ENCODE data around the gene CCDC182. TPM values are rescaled to one million over a fixed set of nuclear protein-coding genes. Genes with fewer than 3 reads are reported as not detected.

Gene CCDC182
- total and polyA plus RNA-seq, 9 of the 15 experiments (the other 6 are each of a cell fraction or from before 2014, with no cell fraction given) = not detected

DNA sequence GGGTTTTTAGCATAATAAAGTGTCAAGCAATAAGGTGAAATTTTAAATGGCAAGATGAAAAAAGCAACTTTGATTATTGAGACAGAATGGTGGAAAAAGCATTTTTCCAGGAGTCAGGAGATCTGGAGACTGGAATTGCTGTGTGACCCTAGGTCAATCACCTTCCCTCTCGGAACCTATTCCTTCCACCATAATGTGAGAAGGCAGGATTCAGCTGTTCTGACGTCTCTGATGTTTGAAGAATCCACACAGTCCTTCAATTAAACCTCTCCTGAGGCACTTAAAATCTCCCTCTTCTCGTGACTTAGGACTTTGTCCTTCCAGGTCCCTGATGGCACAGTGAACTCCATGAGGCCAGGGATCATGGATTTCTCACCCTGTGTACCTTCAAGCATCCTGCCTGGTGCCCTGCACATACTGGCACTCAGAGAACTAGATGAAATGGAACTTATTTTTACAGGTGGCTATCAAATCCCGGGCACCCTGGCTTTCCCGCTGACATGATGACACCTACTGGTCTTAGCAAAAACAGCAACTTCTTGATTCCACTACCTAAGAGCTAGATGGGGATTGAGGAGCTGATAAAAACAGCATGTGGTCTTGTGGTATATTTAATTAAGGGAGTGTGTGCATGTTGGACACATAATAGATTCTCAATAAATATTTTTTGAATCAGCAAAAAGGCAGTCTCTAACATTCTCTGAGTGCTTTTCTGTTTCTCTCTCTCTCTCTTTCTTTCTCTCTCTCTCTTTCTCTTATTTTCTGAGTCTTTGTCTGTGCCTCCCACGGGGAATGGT lies 2.3 kb upstream of the CCDC182 start (continued):
- TF ChIP-seq CBFB (CRISPR knock-in tag; IDR thresholded peaks at IDR 0.05) = no peak
- no peak for TF ChIP-seq CHD1 (IDR thresholded peaks at IDR 0.05; ENCODE audit: low read length)
- no peak for TF ChIP-seq HNRNPK (IDR thresholded peaks at IDR 0.05; ENCODE audit: low read depth, low read length, poor library complexity, severe bottlenecking)
- TF ChIP-seq, protein P1, sequence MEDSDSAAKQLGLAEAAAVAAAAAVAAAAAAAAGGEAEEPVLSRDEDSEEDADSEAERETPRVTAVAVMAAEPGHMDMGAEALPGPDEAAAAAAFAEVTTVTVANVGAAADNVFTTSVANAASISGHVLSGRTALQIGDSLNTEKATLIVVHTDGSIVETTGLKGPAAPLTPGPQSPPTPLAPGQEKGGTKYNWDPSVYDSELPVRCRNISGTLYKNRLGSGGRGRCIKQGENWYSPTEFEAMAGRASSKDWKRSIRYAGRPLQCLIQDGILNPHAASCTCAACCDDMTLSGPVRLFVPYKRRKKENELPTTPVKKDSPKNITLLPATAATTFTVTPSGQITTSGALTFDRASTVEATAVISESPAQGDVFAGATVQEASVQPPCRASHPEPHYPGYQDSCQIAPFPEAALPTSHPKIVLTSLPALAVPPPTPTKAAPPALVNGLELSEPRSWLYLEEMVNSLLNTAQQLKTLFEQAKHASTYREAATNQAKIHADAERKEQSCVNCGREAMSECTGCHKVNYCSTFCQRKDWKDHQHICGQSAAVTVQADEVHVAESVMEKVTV (CRISPR knock-in tag; IDR thresholded peaks at IDR 0.05) = peak; percentile 55; the same call in 1 of the 2 replicates
- TF ChIP-seq GTF3C2 (IDR thresholded peaks at IDR 0.05; ENCODE audit: borderline replicate concordance, extremely low read depth, insufficient read length) = no peak
- no peak for TF ChIP-seq HINFP (tag; conservative IDR thresholded peaks at IDR 0.05; ENCODE audit: low read depth)
- no peak for TF ChIP-seq CHAMP1 (IDR thresholded peaks at IDR 0.05)
- no peak for TF ChIP-seq PYGO2 (tag; IDR thresholded peaks at IDR 0.05)
- no peak for TF ChIP-seq SAFB2 (IDR thresholded peaks at IDR 0.05; ENCODE audit: borderline replicate concordance, low read depth, low read length, severe bottlenecking)
